Activated T-helper 1 cell treated with Interleukin-2 at 50 U/mL for 16 hours (primary cell): ENCODE measurements around the gene CMTM4.
A peak's percentile ranks its signal among the peaks of the same experiment; 100 is the strongest.

ENCODE experiments used
- DNase-seq: peaks from one replicate; pipeline ENCODE4 v3.0.0-alpha.2; 2020; ENCODE audit warnings: low read depth

Gene CMTM4

GRCh38 chr16:66696669-66697630, at the start of gene CMTM4:
Gene CMTM4, minus strand, starts transcription at chr16:66696743. Its CDS starts 218 bp downstream, at chr16:66696525.
- peak; percentile 75 for DNase-seq

- no peak for DNase-seq
Observed at GRCh38 chr16:66746048-66746447, 49.5 kb upstream of the CMTM4 start.

GRCh38 chr16:66741950-66742808, 45.6 kb upstream of the CMTM4 start:
- no peak for DNase-seq

- DNase-seq, result no peak
Observed at GRCh38 chr16:66741169-66741900, 44.8 kb upstream of the CMTM4 start.

- no peak for DNase-seq
Observed at GRCh38 chr16:66740533-66740932, 44.0 kb upstream of the CMTM4 start.

GRCh38 chr16:66740010-66740409, 43.5 kb upstream of the CMTM4 start:
- no peak for DNase-seq

GRCh38 chr16:66735891-66736290, 39.3 kb upstream of the CMTM4 start:
- no peak for DNase-seq

- no peak for DNase-seq
Observed at GRCh38 chr16:66731101-66731500, 34.6 kb upstream of the CMTM4 start.

GRCh38 chr16:66728804-66729203, 32.3 kb upstream of the CMTM4 start:
- no peak for DNase-seq

- DNase-seq, result no peak
Observed at GRCh38 chr16:66728117-66728787, 31.7 kb upstream of the CMTM4 start.

- DNase-seq, result no peak
Observed at GRCh38 chr16:66720766-66721165, 24.2 kb upstream of the CMTM4 start.

- no peak for DNase-seq
Observed at GRCh38 chr16:66719246-66719645, 22.7 kb upstream of the CMTM4 start.

- no peak for DNase-seq
Observed at GRCh38 chr16:66717776-66718175, 21.2 kb upstream of the CMTM4 start.

- DNase-seq, result no peak
Observed at GRCh38 chr16:66717112-66717675, 20.7 kb upstream of the CMTM4 start.

- no peak for DNase-seq
Observed at GRCh38 chr16:66714654-66715307, 18.2 kb upstream of the CMTM4 start.

GRCh38 chr16:66714062-66714461, 17.5 kb upstream of the CMTM4 start:
- DNase-seq, result no peak

GRCh38 chr16:66713076-66713475, 16.5 kb upstream of the CMTM4 start:
- no peak for DNase-seq

- DNase-seq, result no peak
Observed at GRCh38 chr16:66712512-66712911, 16.0 kb upstream of the CMTM4 start.

GRCh38 chr16:66711581-66711980, 15.0 kb upstream of the CMTM4 start:
- DNase-seq, result no peak

GRCh38 chr16:66706506-66706880, 9.9 kb upstream of the CMTM4 start:
- DNase-seq, result no peak
